ENCODE results near the gene FTH1.

- TF ChIP-seq CTCF (IDR thresholded peaks at IDR 0.05) (peak in 1 of 4 experiments; percentile 15), POLR2A (IDR thresholded peaks at IDR 0.05) (no peak)
Observed at GRCh38 chr11:61973476-61974162, 6.2 kb upstream of the FTH1 start.
